ENCODE measurements around the gene S1PR3. TPM values are rescaled to one million over a fixed set of nuclear protein-coding genes. Genes with fewer than 3 reads are reported as not detected.

The S1PR3 gene
- total and polyA plus RNA-seq, 9 of the 15 experiments (the other 6 are each of a cell fraction or from before 2014, with no cell fraction given), result 0.03 to 2.0 (median 0.29) TPM

GRCh38 chr9:88993327-88993726 is 2.1 kb downstream of the S1PR3 start:
- FAIRE-seq (no peak), ATAC-seq (no peak), DNase-seq (ENCODE audit: extremely low read depth in 1 of 4, low spot score in 3 of 4) (no peak)
- no peaks in the 10 kb centered on the region for H3K36me3 ChIP-seq (ENCODE audit: control insufficient read depth, insufficient read depth, low read length)
- no peak overlapping the region for H3K4me3 ChIP-seq
- no peaks in the 10 kb centered on the region for H3K79me2 ChIP-seq (ENCODE audit: control insufficient read depth, insufficient read depth, low read length)
- peaks cover 0 to 11% of the 10 kb centered on the region in 2 experiments; a peak in 3 of 5 replicates for H3K4me1 ChIP-seq (replicated peaks in 1 of 2; ENCODE audit: control insufficient read depth in 2 of 2, insufficient read depth in 2 of 2, low read length in 2 of 2)
- H3K9me3 ChIP-seq (replicated peaks; ENCODE audit: control insufficient read depth, insufficient read depth, low read depth, low read length), result no peaks in the 10 kb centered on the region
- intact Hi-C loops (cut with micrococcal nuclease), result loop anchor here (10.0 kb wide), 1 partner anchor 309 kb away; no protein-coding TSS in a partner anchor
- H3K27me3 ChIP-seq (ENCODE audit: control insufficient read depth in 2 of 2, insufficient read depth in 2 of 2, low read length in 2 of 2), result peaks cover 0 to 25% of the 10 kb centered on the region in 2 experiments; a peak in 2 of 5 replicates
- H3K9me1 ChIP-seq (ENCODE audit: control insufficient read depth, insufficient read depth, low read length), result no peaks in the 10 kb centered on the region
- H3K9ac ChIP-seq (ENCODE audit: insufficient read depth in 1 of 2, low read depth in 2 of 2, low read length in 2 of 2), result no peak overlapping the region
- no peak overlapping the region for H3K27ac ChIP-seq (ENCODE audit: extremely low read depth, low read depth, low read length)
- no peak overlapping the region for H3K4me2 ChIP-seq (ENCODE audit: insufficient read depth, low read length)
- TF ChIP-seq GMEB1 (CRISPR knock-in tag; IDR thresholded peaks at IDR 0.05) (no peak), PHB2 (IDR thresholded peaks at IDR 0.05; ENCODE audit: low read depth) (no peak), YY1 (IDR thresholded peaks at IDR 0.05; ENCODE audit: borderline replicate concordance in 1 of 3, control insufficient read depth in 1 of 3, extremely low read depth in 1 of 3, insufficient read depth in 3 of 3, insufficient read length in 1 of 3, insufficient replicate concordance in 2 of 3, low read depth in 1 of 3, low read length in 2 of 3) (no peak), HOXB6 (CRISPR knock-in tag; IDR thresholded peaks at IDR 0.05; ENCODE audit: borderline replicate concordance) (no peak), MBD1 (CRISPR knock-in tag; IDR thresholded peaks at IDR 0.05) (no peak), STAG1 (CRISPR knock-in tag; IDR thresholded peaks at IDR 0.05; ENCODE audit: borderline replicate concordance) (no peak)
- 7% methylated on average over 1 of the region's 2 CpGs for WGBS (ENCODE audit: insufficient coverage, low coverage, missing lambda C conversion rate)
- H4K20me1 ChIP-seq (replicated peaks; ENCODE audit: control insufficient read depth, insufficient read depth, low read length), result no peaks in the 10 kb centered on the region
- no TSS peak for BruUV-seq (replicated peaks)
- in situ Hi-C loops (cut with MboI), result no loop called here
- ChIA-PET CTCF (ENCODE audit: low intra/inter-chr PET ratio) (no interaction called here), POLR2A (no interaction called here)
- no peak overlapping the region for H2AFZ ChIP-seq (ENCODE audit: low read depth, low read length)
